NCI-H2171 (cell line): ENCODE data around the gene APBB2.
A peak's percentile ranks its signal among the peaks of the same experiment; 100 is the strongest.

ENCODE experiments used
- DNase-seq: peaks from one replicate; lab custom pipeline; 2025; lab: John Stamatoyannopoulos, UW

APBB2 gene

GRCh38 chr4:41189076-41189475 lies 25.3 kb downstream of the APBB2 start:
- no peak for DNase-seq

- no peak for DNase-seq
Measured at GRCh38 chr4:41185614-41186592, 28.4 kb downstream of the APBB2 start.

- DNase-seq = no peak
Measured at GRCh38 chr4:41184009-41184408, 30.3 kb downstream of the APBB2 start.

GRCh38 chr4:41183021-41183553 lies 31.3 kb downstream of the APBB2 start:
- DNase-seq = no peak

GRCh38 chr4:41181037-41181436 lies 33.3 kb downstream of the APBB2 start:
- no peak for DNase-seq

GRCh38 chr4:41179498-41180195 lies 34.7 kb downstream of the APBB2 start:
- DNase-seq = no peak

GRCh38 chr4:41178372-41179370 lies 35.7 kb downstream of the APBB2 start:
- no peak for DNase-seq

- DNase-seq = no peak
Measured at GRCh38 chr4:41177016-41177415, 37.3 kb downstream of the APBB2 start.

- no peak for DNase-seq
Measured at GRCh38 chr4:41176340-41176739, 38.0 kb downstream of the APBB2 start.

GRCh38 chr4:41175794-41176193 lies 38.5 kb downstream of the APBB2 start:
- no peak for DNase-seq

GRCh38 chr4:41174444-41174843 lies 39.9 kb downstream of the APBB2 start:
- no peak for DNase-seq

- no peak for DNase-seq
Measured at GRCh38 chr4:41172786-41173185, 41.6 kb downstream of the APBB2 start.

- DNase-seq = no peak
Measured at GRCh38 chr4:41169256-41169800, 45.0 kb downstream of the APBB2 start.

- no peak for DNase-seq
Measured at GRCh38 chr4:41167191-41167590, 47.2 kb downstream of the APBB2 start.

GRCh38 chr4:41164405-41164804 lies 49.9 kb downstream of the APBB2 start:
- DNase-seq = no peak

GRCh38 chr4:41161355-41161754 lies 53.0 kb downstream of the APBB2 start:
- no peak for DNase-seq

GRCh38 chr4:41160856-41161255 lies 53.5 kb downstream of the APBB2 start:
- no peak for DNase-seq

- DNase-seq = no peak
Measured at GRCh38 chr4:41160012-41160789, 54.1 kb downstream of the APBB2 start.

- DNase-seq = no peak
Measured at GRCh38 chr4:41158756-41159155, 55.6 kb downstream of the APBB2 start.

- DNase-seq = no peak
Measured at GRCh38 chr4:41158274-41158673, 56.1 kb downstream of the APBB2 start.

GRCh38 chr4:41157009-41157408 lies 57.3 kb downstream of the APBB2 start:
- peak; percentile 72 for DNase-seq
